NCI-H2171 treated with DMSO at 0.1 percent for 48 hours (cell line): Measurements from ENCODE around the gene SYT2.
"Not testable (repeated sequence)": the region's sequence is repeated elsewhere in the genome, so short reads cannot be mapped to it uniquely, and the experiment has no call there.

Source experiments
- DNase-seq: peaks from one replicate; lab custom pipeline; 2025; lab: John Stamatoyannopoulos, UW

Gene SYT2

DNA sequence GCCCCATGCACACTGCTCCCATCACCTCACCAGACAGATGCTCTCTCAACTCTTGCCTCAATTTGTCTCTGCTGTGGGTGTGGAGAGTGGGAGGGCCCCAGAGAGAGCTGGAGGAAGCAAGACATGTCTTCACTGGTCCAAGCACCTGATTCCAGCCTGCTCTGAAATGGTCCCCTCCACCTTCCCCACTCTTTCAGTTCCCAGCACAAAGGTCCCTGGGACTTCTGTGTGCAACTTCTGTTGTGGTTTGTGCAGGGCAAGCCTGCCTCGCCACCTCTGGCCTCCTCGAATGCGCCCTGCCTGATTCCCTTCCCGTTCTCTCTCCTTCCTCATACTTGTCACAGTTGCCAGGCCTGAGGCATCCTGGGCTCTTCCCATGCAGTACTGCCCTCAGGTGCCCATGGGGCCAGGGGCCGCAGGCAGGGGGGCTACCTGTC is 119.3 kb downstream of the SYT2 start:
- no peak for DNase-seq

DNA sequence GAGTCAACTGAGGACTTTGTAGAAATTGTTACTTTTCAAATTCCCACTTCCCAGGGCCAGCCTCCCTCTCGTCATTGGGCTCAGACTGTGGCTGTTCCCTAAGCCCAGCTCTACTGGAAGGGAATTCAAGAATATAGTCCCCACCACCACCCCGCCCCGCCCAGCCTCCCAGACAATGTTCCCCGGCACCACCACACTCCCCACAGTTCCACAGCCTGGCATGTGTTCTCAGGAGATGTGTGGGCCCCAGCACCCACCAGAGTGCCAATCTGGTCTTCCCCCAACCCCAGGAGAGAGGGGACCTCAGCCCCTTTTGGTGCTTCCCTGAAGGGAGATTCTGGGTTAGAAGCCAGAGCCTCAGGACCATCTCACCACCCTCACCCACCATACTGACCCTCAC is 120.1 kb downstream of the SYT2 start:
- no peak for DNase-seq

DNA sequence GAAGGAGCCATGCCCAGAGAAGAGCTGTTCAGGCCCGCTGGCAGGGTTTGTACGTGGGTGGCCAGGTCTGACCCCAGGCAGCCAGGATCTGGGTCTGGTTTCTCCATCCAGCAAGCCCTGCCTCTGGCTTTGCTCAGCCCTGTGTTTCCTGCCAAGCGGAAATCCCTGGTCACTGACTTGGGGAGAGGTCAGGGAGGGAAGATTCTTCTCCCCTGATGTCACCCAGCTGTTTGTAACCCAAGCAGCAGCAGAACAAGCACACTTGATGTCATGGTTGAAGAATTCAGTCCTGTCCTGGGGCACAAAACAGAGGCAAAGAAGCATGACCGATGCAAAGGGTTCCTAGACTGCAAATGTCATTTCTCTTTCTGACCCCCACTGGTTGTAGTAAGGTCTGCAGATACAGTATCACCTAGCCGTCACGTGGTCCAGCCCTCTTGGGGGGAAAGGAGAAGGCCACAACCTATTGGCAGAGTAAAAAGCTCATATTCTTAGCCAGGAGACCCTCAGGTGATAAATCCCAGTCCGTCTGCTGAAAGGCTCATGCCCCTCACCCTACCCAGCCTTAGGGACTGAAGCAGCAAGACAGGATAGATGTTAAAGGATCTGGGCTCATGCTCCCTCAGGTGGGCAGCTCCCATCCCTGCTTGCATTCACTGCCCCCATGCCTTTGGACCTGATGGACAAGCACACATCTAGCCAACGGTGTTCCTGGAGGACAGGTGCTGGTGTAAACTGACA is 120.9 kb downstream of the SYT2 start:
- DNase-seq: no peak

DNA sequence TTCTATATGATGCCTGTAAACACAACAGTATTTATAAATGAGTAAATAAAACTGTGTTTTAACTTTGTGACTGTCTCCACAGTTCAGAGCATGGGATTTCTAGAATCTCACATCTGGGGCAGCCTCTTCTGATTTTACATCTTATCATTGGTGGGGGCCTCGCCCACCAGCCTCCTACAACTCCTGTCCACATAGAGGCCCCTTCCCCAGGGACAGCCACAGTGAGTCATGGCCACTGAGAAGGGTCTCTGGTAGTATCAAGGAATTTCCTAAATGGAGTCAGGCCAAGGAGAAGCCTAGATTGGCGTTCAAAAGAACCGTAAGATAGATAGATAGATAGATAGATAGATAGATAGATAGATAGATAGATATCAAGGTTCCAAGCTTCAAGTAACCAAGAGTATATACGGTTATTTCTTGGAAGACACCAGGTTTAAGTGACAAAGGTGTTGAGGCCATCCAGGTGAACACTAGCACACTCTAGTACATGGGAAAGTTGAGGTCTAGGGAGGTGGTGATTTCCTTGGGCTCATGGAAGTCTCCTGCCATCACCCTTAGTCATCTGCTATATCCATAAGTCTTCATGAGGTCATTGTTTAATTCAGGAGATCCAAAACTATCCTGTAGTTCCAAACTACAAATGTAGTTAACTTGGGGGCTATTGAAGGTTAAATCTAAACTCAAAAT is 121.6 kb downstream of the SYT2 start:
- no peak for DNase-seq

DNA sequence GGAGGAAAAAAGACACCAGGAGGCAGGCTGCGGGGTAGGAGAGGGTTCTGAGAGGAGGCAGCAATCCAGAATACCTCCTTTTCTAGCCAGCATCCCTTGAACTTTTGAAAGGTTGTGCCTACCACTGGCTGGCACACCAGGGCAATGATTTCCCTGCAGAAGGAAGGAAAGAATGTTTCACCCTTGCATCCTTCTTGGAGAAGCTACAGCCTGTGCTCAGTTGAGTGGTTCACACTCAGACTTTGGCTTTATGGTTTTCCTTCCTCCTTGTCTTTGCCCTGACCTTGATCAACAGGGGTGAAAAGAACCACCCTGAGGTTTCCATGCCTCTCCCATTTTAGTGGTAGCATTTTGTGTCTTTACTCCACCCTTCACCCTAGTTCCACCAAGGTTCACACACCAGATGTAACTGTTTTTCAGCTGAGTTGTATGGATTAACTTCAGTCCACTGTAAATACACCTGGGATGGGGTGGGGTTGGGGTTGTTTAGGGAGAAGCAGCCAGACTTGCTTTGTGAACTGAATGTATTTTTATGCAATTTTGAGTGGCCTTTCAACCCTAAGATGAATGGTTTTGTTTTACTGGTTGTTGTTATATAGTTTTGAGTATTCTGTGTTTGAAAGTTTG is 122.3 kb downstream of the SYT2 start:
- no peak for DNase-seq

DNA sequence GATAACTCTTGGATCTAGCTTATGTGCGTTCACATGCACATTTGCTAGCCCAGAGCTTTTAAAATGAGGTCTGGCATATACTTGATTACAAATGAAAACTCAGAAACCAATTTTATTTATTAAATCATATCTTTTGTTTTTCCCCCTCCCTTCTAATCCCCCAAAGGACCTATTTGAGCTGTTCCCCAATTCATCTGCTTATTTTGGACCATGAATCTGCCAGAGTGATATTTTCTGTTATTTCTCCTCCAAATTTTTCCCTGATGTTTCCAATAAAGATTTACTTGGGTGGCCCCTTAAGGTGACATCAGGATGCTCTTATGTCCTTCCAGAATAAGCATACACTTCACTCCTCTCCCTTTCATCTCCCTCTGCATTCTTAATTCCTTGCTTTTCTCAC is 123.4 kb downstream of the SYT2 start:
- no peak for DNase-seq

DNA sequence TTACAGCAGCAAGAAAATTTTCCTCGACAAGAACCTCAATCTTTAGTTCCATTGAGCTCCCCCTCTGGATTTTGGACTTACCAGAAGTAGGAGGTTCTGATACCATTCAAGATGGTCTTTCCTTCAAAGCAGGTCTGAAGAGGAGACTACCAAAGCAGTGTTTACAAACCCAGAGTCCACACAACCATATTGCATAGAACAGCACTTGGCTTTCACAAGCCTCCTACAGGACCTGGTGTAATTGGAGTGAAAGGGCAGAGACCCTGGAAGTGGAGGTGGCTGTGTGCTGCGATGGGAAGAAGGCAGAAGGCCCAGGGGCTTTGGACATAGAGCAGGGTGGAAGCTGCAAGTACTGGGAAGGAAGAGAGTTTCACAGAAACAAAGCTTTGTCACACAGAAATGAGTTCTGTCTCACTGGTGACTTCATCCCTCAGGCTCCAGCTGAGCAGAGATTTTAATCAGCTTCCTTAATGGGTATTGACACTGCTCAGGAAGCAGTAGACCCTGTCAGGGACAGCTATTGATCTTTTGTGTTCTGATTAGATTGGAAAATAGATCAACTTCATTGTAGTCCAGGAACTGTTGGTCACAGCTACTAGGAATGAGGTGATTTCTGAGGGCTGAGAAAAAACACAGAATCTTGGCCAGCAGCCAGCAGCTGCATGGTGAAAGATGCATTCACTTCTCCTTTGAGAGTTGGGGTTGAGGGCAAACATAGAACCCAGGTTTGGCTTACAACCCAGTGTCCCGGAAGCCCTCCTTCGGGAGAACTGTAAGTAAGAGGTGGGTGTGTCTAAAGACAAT is 124.0 kb downstream of the SYT2 start:
- DNase-seq: peak; percentile 58

DNA sequence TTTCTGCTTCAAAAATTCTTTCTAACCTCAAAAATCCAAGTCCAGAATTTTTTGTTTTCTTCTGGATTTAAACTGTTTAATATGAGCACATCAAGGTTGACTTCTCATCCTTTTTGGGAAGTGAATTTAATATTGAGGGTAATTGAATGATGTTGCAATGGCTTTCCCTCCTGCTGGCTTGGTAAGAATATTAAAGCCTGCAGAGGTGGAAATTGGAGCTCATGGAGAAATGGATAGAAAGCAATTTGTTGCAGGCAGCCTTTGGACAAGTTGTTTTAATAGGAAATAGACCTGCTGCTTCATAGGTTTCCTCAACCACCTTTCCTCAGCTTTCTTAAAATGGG is 124.7 kb downstream of the SYT2 start:
- no peak for DNase-seq

DNA sequence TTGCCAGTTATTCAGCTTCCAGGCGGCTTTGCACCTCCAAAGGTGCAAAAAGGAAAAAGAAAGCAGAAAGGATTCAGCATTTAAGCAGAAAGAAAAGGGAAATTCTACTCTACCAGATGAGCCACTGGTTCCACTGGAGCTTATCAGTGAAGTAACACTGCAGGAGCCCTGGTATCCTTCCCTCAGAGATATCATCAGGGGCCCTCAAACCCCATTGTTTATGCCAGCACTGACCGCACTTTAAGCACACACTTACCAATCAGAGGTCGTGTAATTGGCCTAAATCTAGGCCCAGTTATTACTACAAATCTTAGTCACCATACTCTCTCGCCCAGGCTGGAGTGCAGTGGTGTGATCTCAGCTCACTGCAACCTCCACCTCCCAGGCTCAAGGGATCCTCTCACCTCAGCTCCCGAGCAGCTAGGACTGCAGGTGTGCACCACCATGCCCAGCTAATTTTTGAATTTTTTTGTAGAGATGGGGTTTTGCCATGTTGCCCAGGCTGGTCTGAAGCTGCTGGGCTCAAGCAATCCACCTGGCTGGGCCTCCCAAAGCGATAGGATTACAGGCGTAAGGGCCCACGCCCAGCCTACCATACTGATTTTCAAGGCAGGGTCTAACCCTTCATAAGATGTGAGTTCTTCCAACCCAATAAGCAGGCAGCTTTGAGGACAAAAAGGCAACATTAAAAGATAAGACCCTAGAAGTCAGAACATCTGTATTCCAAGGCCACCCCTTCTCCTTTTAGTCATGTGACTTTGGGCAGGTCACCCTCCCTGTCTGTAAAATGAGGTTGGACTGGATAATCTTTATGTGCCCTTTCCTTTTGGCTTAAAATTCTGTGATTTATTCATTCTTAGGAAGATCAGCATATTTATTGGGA is 125.3 kb downstream of the SYT2 start:
- no peak for DNase-seq

DNA sequence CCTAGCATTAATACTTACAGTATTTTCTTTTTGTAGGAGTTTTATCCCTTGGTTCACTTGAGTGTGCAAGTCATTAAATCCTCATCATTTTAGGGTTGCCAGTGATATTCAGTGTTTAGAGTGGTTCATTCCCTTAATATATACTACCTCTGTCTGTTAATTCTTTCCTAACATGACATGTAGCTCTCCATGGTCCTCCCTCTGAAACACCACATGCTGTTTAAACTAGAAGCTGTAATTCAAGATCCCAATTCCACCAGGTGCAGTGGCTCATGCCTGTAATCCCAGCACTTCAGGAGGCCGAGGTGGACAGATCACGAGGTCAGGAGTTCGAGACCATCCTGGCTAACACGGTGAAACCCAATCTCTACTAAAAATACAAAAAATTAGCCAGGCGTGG is 127.9 kb downstream of the SYT2 start:
- not testable (repeated sequence) for DNase-seq

DNA sequence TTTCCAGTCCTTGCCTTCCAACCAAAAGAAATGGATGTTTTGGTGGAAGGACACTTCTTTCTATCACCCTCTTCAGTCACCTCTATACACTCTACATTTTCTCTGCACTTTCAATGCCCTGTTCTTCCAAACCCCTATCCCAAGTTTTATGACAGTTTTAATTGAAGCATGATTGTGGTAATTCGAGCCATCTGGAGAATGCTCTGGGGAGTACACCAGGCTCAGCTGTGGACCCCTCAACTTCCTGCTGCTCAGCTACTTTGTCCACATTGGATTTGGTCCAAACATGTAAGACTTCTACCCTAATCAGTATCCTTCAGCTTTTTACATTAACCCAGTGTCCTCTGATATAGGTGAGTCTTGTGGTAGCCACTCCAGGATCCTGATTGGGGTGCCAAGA is 129.6 kb downstream of the SYT2 start:
- peak; percentile 57 for DNase-seq

DNA sequence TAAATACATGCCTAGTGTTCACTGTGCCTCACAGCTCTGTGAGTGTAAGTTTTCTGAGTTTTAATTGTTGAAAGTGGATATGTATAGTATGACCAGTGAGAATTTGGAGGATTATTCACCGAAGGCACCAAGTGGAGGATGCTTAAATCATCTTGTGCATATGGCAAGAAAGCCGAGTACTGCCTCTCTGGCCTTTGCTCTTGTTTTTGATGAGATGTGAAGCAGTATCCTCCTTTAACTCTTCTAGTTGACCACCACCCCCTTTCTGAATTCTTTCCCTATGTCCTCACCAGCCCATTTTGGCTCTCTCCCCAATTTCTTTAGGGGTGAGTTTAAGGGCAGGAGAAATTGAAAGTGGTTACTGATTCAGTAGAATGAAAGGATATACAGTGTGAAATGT is 130.4 kb downstream of the SYT2 start:
- no peak for DNase-seq

DNA sequence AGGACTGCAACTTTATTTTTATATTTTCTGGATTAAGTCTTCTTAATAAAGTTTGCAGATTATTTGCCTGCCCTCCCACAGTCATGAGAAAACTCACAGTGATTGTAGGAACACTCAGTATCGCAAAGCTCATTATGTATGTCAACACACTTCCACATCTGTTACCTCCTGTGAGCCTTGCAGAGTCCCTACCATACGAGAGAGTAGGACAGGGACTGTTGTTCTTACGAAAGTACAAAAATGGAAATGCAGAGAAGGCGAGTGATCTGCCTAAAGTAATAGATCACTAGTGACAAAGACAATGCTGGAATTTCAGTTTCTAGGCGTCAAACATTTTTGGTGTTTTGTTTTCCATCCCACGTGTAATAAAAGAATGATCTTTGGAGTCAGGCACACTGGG is 131.7 kb downstream of the SYT2 start:
- DNase-seq: peak; percentile 95

DNA sequence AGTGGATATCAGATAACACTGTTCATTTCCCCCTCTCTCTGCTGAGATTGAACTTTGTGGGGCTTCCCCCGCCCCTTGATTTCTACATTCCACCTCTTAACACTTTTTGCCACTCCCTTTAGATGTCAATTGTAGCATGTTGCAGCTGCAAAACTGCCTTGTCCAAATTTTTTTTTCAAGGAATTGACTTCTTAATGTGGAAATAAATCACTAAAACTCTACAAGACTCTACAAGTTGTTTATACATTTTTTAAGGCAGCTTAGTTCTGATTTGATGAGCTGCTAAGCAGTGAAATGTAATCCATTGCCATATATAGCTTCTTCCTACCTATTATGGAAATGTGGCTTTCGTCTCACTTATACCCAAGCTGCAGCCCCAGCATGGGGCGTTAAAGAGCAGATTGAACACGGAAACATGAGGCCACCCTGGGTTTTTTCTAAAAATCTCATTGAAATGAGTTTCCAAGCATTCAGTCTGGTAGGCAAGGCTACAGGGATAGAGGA is 132.2 kb downstream of the SYT2 start:
- DNase-seq: peak; percentile 98

DNA sequence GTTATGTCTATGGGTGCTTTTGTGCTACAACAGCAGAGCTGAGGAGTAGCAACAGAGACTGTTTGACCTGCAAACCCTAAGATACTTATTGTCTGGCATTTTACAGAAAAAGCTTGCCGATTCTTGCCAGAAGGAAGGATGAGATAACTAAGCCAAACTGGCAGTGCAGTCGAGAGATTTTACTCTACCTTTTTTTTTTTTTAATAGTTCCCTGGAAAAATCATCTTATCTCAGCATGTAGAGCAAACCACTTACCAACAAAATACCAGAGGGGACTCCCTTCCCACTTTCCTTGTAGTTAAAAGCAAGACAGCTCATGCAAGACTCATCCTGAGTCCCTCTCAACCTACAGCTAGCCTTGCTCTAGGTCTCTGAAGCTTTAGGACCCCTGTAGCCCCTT is 132.9 kb downstream of the SYT2 start:
- DNase-seq: no peak

DNA sequence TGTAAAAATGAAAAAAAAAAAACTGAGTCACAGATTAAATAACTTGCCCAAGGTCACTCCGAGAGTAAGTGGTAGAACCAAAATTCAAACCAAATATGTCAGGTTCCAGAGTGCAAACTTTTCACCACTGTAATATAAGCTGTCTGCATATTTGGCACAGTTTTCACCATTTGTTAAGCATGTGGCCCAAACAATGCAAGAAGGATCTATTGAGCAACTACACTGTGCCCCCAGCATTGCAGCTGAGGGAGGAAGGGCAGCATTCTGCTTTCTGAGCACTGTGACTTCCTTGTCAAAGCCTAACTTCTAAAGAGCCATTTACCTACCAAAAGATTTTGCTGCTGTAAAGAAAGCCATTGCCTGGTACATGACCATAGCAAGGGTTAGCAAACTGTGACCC is 133.4 kb downstream of the SYT2 start:
- DNase-seq: no peak

DNA sequence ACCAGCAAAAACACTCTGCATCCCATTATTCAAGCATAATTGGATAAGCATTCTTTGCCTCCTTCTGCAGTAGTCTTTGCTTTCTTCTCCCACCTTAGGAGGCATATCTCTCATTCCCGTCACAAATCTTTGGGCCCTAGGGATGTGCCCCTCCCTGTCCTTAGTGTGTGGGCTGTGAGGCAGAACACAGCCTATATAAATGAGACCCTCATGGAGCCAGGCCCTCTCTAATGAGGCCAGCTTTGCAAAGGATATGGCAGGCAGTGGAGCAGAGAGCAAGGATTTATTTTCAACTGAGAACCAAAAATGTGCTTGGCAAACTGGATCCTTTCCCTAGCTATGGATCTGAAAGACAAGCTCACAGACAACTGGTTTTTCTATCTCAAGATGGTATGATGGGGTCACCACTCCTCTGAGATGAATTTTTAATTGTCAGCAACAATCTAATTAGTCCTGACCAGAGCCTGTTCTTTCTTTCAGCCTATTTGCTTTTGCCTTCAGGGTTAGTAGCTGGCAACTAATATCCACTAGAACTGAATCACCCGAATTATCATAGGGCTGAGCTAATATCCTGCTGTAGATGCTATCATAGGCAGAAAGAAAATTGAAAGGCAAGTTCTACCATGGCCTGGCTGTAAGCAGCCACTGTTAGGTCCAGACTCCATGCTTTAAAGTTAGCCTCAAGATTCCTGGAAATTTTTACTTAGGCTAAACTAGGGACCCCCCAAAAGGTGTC is 134.2 kb downstream of the SYT2 start:
- DNase-seq: no peak

DNA sequence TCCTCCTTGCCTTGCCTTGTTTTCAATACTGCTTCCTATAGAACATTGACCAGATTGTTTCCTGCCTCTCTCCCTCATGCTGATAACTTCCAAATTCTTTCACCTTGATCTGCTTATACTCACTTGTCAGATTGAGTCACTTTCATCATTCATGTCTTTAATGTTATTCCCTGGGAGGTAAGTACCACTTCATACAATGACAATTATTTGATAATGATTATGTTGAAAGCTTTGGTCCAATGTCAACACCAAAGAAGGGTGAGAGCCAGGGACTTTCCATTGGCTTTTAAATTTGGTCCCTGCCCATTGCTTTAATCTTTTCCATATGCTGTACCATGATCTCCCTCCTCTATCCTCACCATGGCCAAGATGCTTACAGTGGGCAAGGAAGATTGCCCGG is 137.4 kb downstream of the SYT2 start:
- DNase-seq: no peak

DNA sequence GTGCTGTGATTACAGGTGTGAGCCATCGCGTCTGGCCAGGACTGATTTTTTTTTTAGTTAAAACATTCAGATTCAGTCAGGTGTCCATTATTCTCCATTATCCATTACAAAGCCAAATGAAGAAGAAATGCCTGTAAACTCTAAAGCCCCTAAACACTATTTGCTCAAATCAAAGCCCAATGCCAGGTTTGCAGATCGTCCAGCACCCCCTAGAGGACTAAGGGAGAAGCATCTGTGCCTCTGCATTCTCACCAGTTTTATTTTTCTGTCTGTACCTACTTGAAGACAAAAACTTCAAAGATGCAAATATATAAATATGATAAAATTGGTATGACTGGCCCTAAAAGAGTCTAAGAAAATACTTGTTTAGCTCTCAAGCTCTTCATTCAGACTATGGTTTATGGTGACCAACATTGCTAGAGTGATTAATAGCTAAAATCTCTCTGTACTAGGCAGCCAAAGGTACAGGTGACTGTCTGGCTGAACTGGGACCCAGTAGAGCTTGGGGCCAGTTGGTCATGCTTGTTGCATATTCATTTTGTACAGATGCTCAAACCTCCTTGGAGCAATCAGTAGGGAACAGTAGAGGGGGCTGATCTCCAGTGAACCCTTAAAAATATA is 138.4 kb downstream of the SYT2 start:
- no peak for DNase-seq
